ENCODE results near the gene COL26A1. TPM values are rescaled to one million over a fixed set of nuclear protein-coding genes. Genes with fewer than 3 reads are reported as not detected.
A peak's percentile ranks its signal among the peaks of the same experiment; 100 is the strongest.

The COL26A1 gene
- polyA plus RNA-seq, 1 donor from 2014 or later = 36.6 TPM

DNA sequence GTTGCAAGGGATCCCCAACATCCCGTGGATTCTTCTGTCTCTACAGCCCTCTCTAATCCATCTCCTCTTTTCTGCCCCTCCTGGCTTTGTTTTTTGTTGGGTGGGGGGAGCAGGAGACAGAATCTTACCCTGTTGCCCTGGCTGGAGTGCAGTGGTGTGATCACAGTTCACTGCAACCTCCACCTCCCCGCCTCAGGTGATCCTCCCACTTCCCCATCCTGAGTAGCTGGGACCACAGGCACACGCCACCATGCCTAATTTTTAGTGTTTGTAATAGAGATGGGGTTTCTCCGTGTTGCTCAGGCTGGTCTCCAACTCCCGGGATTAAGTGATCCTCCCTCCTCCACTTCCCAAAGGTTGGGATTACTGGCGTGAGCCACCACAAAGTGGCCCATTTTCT is 144.7 kb downstream of the COL26A1 start:
- H3K9ac ChIP-seq (ENCODE audit: low read length) = no peak overlapping the region
- no peak overlapping the region for H3K4me2 ChIP-seq (ENCODE audit: low read length)
- no peak overlapping the region for H2AFZ ChIP-seq (ENCODE audit: low read depth, low read length)
- no peak overlapping the region for H3K27ac ChIP-seq (ENCODE audit: low read length)
- no peaks in the 10 kb centered on the region for H3K9me2 ChIP-seq (ENCODE audit: insufficient read depth, low read length)
- no peaks in the 10 kb centered on the region for H3K27me3 ChIP-seq (ENCODE audit: insufficient read depth, low read depth, low read length)
- TF ChIP-seq EZH2 (IDR thresholded peaks at IDR 0.05; ENCODE audit: borderline replicate concordance, insufficient read depth, low read length, poor library complexity, severe bottlenecking) (no peak), MXI1 (conservative IDR thresholded peaks at IDR 0.05; ENCODE audit: poor library complexity, severe bottlenecking) (no peak), RAD21 (conservative IDR thresholded peaks at IDR 0.05) (no peak), TAF1 (IDR thresholded peaks at IDR 0.05; ENCODE audit: low read depth) (no peak), POLR2AphosphoS5 (IDR thresholded peaks at IDR 0.05) (no peak), SMC3 (conservative IDR thresholded peaks at IDR 0.05; ENCODE audit: poor library complexity) (no peak), EP300 (conservative IDR thresholded peaks at IDR 0.05; ENCODE audit: poor library complexity, severe bottlenecking) (no peak)
- TF ChIP-seq, protein P1, sequence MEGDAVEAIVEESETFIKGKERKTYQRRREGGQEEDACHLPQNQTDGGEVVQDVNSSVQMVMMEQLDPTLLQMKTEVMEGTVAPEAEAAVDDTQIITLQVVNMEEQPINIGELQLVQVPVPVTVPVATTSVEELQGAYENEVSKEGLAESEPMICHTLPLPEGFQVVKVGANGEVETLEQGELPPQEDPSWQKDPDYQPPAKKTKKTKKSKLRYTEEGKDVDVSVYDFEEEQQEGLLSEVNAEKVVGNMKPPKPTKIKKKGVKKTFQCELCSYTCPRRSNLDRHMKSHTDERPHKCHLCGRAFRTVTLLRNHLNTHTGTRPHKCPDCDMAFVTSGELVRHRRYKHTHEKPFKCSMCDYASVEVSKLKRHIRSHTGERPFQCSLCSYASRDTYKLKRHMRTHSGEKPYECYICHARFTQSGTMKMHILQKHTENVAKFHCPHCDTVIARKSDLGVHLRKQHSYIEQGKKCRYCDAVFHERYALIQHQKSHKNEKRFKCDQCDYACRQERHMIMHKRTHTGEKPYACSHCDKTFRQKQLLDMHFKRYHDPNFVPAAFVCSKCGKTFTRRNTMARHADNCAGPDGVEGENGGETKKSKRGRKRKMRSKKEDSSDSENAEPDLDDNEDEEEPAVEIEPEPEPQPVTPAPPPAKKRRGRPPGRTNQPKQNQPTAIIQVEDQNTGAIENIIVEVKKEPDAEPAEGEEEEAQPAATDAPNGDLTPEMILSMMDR (IDR thresholded peaks at IDR 0.05; ENCODE audit: poor library complexity, severe bottlenecking) = no peak
- TF ChIP-seq, protein P2, sequence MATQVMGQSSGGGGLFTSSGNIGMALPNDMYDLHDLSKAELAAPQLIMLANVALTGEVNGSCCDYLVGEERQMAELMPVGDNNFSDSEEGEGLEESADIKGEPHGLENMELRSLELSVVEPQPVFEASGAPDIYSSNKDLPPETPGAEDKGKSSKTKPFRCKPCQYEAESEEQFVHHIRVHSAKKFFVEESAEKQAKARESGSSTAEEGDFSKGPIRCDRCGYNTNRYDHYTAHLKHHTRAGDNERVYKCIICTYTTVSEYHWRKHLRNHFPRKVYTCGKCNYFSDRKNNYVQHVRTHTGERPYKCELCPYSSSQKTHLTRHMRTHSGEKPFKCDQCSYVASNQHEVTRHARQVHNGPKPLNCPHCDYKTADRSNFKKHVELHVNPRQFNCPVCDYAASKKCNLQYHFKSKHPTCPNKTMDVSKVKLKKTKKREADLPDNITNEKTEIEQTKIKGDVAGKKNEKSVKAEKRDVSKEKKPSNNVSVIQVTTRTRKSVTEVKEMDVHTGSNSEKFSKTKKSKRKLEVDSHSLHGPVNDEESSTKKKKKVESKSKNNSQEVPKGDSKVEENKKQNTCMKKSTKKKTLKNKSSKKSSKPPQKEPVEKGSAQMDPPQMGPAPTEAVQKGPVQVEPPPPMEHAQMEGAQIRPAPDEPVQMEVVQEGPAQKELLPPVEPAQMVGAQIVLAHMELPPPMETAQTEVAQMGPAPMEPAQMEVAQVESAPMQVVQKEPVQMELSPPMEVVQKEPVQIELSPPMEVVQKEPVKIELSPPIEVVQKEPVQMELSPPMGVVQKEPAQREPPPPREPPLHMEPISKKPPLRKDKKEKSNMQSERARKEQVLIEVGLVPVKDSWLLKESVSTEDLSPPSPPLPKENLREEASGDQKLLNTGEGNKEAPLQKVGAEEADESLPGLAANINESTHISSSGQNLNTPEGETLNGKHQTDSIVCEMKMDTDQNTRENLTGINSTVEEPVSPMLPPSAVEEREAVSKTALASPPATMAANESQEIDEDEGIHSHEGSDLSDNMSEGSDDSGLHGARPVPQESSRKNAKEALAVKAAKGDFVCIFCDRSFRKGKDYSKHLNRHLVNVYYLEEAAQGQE (IDR thresholded peaks at IDR 0.05; ENCODE audit: borderline replicate concordance) = no peak
- H3K4me3 ChIP-seq (ENCODE audit: low read length) = no peak overlapping the region
- no peaks in the 10 kb centered on the region for H4K20me1 ChIP-seq (ENCODE audit: insufficient read depth)
- H3K9me3 ChIP-seq (ENCODE audit: low read length) = no peaks in the 10 kb centered on the region
- H3K79me2 ChIP-seq (replicated peaks; ENCODE audit: insufficient read depth, low read length) = no peaks in the 10 kb centered on the region
- H3K36me3 ChIP-seq (ENCODE audit: insufficient read depth, low read length) = no peaks in the 10 kb centered on the region
- H3F3A ChIP-seq (ENCODE audit: insufficient read depth, low read length, poor library complexity, severe bottlenecking) = no peaks in the 10 kb centered on the region

DNA sequence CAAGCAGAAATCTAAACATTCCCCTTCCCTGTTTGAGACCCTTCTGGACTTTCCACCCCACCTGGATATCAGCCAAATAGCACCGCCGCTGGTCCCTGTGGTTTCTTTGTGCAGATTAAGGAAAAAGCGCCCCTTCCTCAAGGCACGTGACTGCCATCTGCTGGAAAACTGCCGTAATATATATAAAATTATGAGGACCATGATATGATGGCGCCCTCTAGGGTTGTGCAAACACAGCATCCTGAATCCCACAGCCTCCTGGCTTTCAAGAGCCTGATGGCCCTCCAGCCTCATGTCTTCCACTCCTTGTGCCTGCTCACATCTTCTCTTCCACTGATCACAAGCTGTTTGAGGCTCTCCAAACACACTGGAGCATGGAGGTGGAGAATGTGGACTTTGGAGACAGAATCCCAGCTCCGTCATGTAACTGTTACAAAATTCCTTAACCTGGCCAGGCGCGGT is 145.1 kb downstream of the COL26A1 start:
- no peaks in the 10 kb centered on the region for H3K9me3 ChIP-seq (ENCODE audit: low read length)
- no peak overlapping the region for H3K9ac ChIP-seq (ENCODE audit: low read length)
- H3K4me2 ChIP-seq (ENCODE audit: low read length) = no peak overlapping the region
- no peaks in the 10 kb centered on the region for H3K9me2 ChIP-seq (ENCODE audit: insufficient read depth, low read length)
- H2AFZ ChIP-seq (ENCODE audit: low read depth, low read length) = no peak overlapping the region
- TF ChIP-seq RAD21 (conservative IDR thresholded peaks at IDR 0.05) (peak; percentile 87), MXI1 (conservative IDR thresholded peaks at IDR 0.05; ENCODE audit: poor library complexity, severe bottlenecking) (no peak), SMC3 (conservative IDR thresholded peaks at IDR 0.05; ENCODE audit: poor library complexity) (peak; percentile 79)
- TF ChIP-seq, protein P1 (IDR thresholded peaks at IDR 0.05; ENCODE audit: poor library complexity, severe bottlenecking) = peak; percentile 99
- no peak overlapping the region for H3K4me3 ChIP-seq (ENCODE audit: low read length)
- H4K20me1 ChIP-seq (ENCODE audit: insufficient read depth) = no peaks in the 10 kb centered on the region
- H3F3A ChIP-seq (ENCODE audit: insufficient read depth, low read length, poor library complexity, severe bottlenecking) = no peaks in the 10 kb centered on the region
- H3K36me3 ChIP-seq (ENCODE audit: insufficient read depth, low read length) = no peaks in the 10 kb centered on the region
- no peaks in the 10 kb centered on the region for H3K27me3 ChIP-seq (ENCODE audit: insufficient read depth, low read depth, low read length)
- no peak overlapping the region for H3K27ac ChIP-seq (ENCODE audit: low read length)
- no peaks in the 10 kb centered on the region for H3K79me2 ChIP-seq (replicated peaks; ENCODE audit: insufficient read depth, low read length)

Data from neural cell (in vitro differentiated cells).